Mesendoderm (in vitro differentiated cells): ENCODE data around the gene PSAPL1.
"Not testable (repeated sequence)": the region's sequence is repeated elsewhere in the genome, so short reads cannot be mapped to it uniquely, and the experiment has no call there.

Experiments
- DNase-seq: peaks from one replicate; pipeline ENCODE4 v3.0.0; 2013
- H2AK5ac ChIP-seq: 2 replicates; pipeline ENCODE4 v1.6.1; 2013; ENCODE audit warnings: low read length, inconsistent platforms
- H2BK120ac ChIP-seq: 2 replicates; pipeline ENCODE4 v1.6.1; 2013; ENCODE audit warnings: low read depth, mild to moderate bottlenecking, low read length, moderate library complexity, mixed read lengths
- H2BK15ac ChIP-seq: replicated peaks from 2 replicates; pipeline ENCODE4 v1.6.1; 2013; ENCODE audit warnings: low read depth, mild to moderate bottlenecking, moderate library complexity
- H2BK5ac ChIP-seq: 2 replicates; pipeline ENCODE4 v1.6.1; 2013; ENCODE audit warnings: low read length, inconsistent platforms
- H3K18ac ChIP-seq: 2 replicates; pipeline ENCODE4 v1.6.1; 2013; ENCODE audit warnings: mild to moderate bottlenecking, low read length, mixed read lengths
- H3K23ac ChIP-seq: one replicate; pipeline ENCODE4 v1.6.1; 2013; ENCODE audit warnings: low read length
- H3K27ac ChIP-seq: 2 replicates; pipeline ENCODE4 v1.5.1; 2013; ENCODE audit warnings: low read depth, mild to moderate bottlenecking, inconsistent platforms, low read length, moderate library complexity
- H3K27me3 ChIP-seq: 2 replicates; pipeline ENCODE4 v1.6.1; 2013; ENCODE audit warnings: low read length, control low read depth, mild to moderate bottlenecking, inconsistent platforms; ENCODE audit not compliant: insufficient read depth, poor library complexity
- H3K36me3 ChIP-seq: 2 replicates; pipeline ENCODE4 v1.6.1; 2013; ENCODE audit warnings: low read length, inconsistent platforms; ENCODE audit not compliant: control insufficient read depth, insufficient read depth
- H3K4ac ChIP-seq: one replicate; pipeline ENCODE4 v1.6.1; 2013; ENCODE audit warnings: low read depth, mild to moderate bottlenecking, low read length, moderate library complexity
- H3K4me1 ChIP-seq: 2 replicates; pipeline ENCODE4 v1.6.1; 2013; ENCODE audit warnings: low read depth, low read length, inconsistent platforms; ENCODE audit not compliant: control insufficient read depth
- H3K4me2 ChIP-seq: 2 replicates; pipeline ENCODE4 v1.6.1; 2013; ENCODE audit warnings: low read length
- H3K4me3 ChIP-seq: 2 replicates; pipeline ENCODE4 v1.5.1; 2013; ENCODE audit warnings: mild to moderate bottlenecking, low read length
- H3K56ac ChIP-seq: one replicate; pipeline ENCODE4 v1.6.1; 2013; ENCODE audit warnings: low read length
- H3K79me1 ChIP-seq: 2 replicates; pipeline ENCODE4 v1.6.1; 2013; ENCODE audit warnings: low read length, inconsistent platforms
- H3K79me2 ChIP-seq: 2 replicates; pipeline ENCODE4 v1.6.1; 2013; ENCODE audit warnings: mild to moderate bottlenecking, low read length; ENCODE audit not compliant: control insufficient read depth, insufficient read depth
- H3K9ac ChIP-seq: 2 replicates; pipeline ENCODE4 v1.6.1; 2013; ENCODE audit warnings: low read length, inconsistent platforms
- H4K5ac ChIP-seq: one replicate; pipeline ENCODE4 v1.6.1; 2013; ENCODE audit warnings: low read length
- H4K8ac ChIP-seq: one replicate; pipeline ENCODE4 v1.6.1; 2013; ENCODE audit warnings: low read depth, mild to moderate bottlenecking, control low read depth, low read length, moderate library complexity
- WGBS: extraction: QIAGEN DNeasy Blood & Tissue Kit; methylation state at CpG from one replicate; pipeline ENCODE4 v1.1.7; 2013; ENCODE audit warnings: low lambda C conversion rate, missing lambda C conversion rate; ENCODE audit not compliant: insufficient coverage; ENCODE audit errors: extremely low coverage; 5-methylcytosine and 5-hydroxymethylcytosine counted together

PSAPL1 gene

GRCh38 chr4:7458477-7458876 lies 23.7 kb upstream of the PSAPL1 start:
- no peak overlapping the region for H2BK120ac ChIP-seq
- H3K18ac ChIP-seq, result no peak overlapping the region
- no peak overlapping the region for H3K56ac ChIP-seq
- H3K27me3 ChIP-seq, result no peaks in the 10 kb centered on the region
- no peak overlapping the region for H3K23ac ChIP-seq
- no peaks in the 10 kb centered on the region for H3K36me3 ChIP-seq
- H2BK5ac ChIP-seq, result no peak overlapping the region
- H3K79me1 ChIP-seq, result no peaks in the 10 kb centered on the region
- no peak for DNase-seq
- no peaks in the 10 kb centered on the region for H3K4me1 ChIP-seq
- H4K5ac ChIP-seq, result no peak overlapping the region
- no peak overlapping the region for H3K4me2 ChIP-seq
- H3K9ac ChIP-seq, result no peak overlapping the region
- no peak overlapping the region for H2AK5ac ChIP-seq
- H3K79me2 ChIP-seq, result no peaks in the 10 kb centered on the region
- no CpG with 5 or more reads among the region's 4 CpGs for WGBS
- H3K4ac ChIP-seq, result no peak overlapping the region
- no peak overlapping the region for H4K8ac ChIP-seq
- H3K27ac ChIP-seq, result no peak overlapping the region
- no peak overlapping the region for H3K4me3 ChIP-seq
- H2BK15ac ChIP-seq, result no peak overlapping the region

- Histone ChIP-seq H3K79me2 (no peaks in the 10 kb centered on the region), H2AK5ac (no peak overlapping the region), H2BK15ac (no peak overlapping the region), H3K36me3 (no peaks in the 10 kb centered on the region), H4K8ac (no peak overlapping the region), H4K5ac (no peak overlapping the region), H3K27me3 (no peaks in the 10 kb centered on the region), H3K27ac (no peak overlapping the region), H3K4me2 (no peak overlapping the region), H2BK120ac (no peak overlapping the region), H3K9ac (no peak overlapping the region), H3K18ac (no peak overlapping the region), H3K4me1 (no peaks in the 10 kb centered on the region), H2BK5ac (no peak overlapping the region), H3K79me1 (no peaks in the 10 kb centered on the region), H3K4me3 (no peak overlapping the region), H3K56ac (no peak overlapping the region), H3K4ac (no peak overlapping the region), H3K23ac (no peak overlapping the region)
- DNase-seq, result no peak
- WGBS, result no CpG with 5 or more reads among the region's 9 CpGs
These were observed 23.3 kb upstream of the PSAPL1 start for GRCh38 chr4:7458066-7458425.

- Histone ChIP-seq H3K4me3 (no peak overlapping the region), H3K79me2 (no peaks in the 10 kb centered on the region), H3K4ac (no peak overlapping the region), H3K4me2 (no peak overlapping the region), H3K56ac (no peak overlapping the region), H4K5ac (no peak overlapping the region), H3K18ac (no peak overlapping the region), H3K27me3 (no peaks in the 10 kb centered on the region), H2BK5ac (no peak overlapping the region), H4K8ac (no peak overlapping the region), H3K23ac (no peak overlapping the region), H2BK120ac (no peak overlapping the region), H2AK5ac (no peak overlapping the region), H3K79me1 (no peaks in the 10 kb centered on the region), H3K36me3 (no peaks in the 10 kb centered on the region), H3K27ac (no peak overlapping the region), H2BK15ac (no peak overlapping the region), H3K9ac (no peak overlapping the region), H3K4me1 (no peaks in the 10 kb centered on the region)
- no CpG with 5 or more reads among the region's 16 CpGs for WGBS
- DNase-seq, result no peak
These were observed 22.7 kb upstream of the PSAPL1 start for GRCh38 chr4:7457201-7458065.

GRCh38 chr4:7452802-7453201 lies 18.1 kb upstream of the PSAPL1 start:
- WGBS, result no CpG with 5 or more reads among the region's 9 CpGs
- not testable (repeated sequence) for H3K4me3 ChIP-seq, DNase-seq, H3K23ac ChIP-seq, H2AK5ac ChIP-seq, H3K27ac ChIP-seq, H3K4me2 ChIP-seq, H2BK5ac ChIP-seq, H3K56ac ChIP-seq, H3K36me3 ChIP-seq, H3K27me3 ChIP-seq, H2BK15ac ChIP-seq, H3K4ac ChIP-seq, H4K8ac ChIP-seq, H3K18ac ChIP-seq, H3K4me1 ChIP-seq, H3K79me2 ChIP-seq, H4K5ac ChIP-seq, H3K79me1 ChIP-seq, H2BK120ac ChIP-seq, H3K9ac ChIP-seq

- H3K79me1 ChIP-seq, result no peaks in the 10 kb centered on the region
- DNase-seq, result no peak
- H3K27me3 ChIP-seq, result no peaks in the 10 kb centered on the region
- no peak overlapping the region for H3K4ac ChIP-seq
- no peak overlapping the region for H2BK15ac ChIP-seq
- no peak overlapping the region for H3K18ac ChIP-seq
- no peak overlapping the region for H3K4me3 ChIP-seq
- H3K56ac ChIP-seq, result no peak overlapping the region
- H4K5ac ChIP-seq, result no peak overlapping the region
- no peaks in the 10 kb centered on the region for H3K4me1 ChIP-seq
- H3K9ac ChIP-seq, result no peak overlapping the region
- no peak overlapping the region for H2AK5ac ChIP-seq
- H4K8ac ChIP-seq, result no peak overlapping the region
- WGBS, result no CpG with 5 or more reads among the region's 6 CpGs
- H3K4me2 ChIP-seq, result no peak overlapping the region
- H3K27ac ChIP-seq, result no peak overlapping the region
- H2BK120ac ChIP-seq, result no peak overlapping the region
- no peaks in the 10 kb centered on the region for H3K36me3 ChIP-seq
- no peaks in the 10 kb centered on the region for H3K79me2 ChIP-seq
- no peak overlapping the region for H3K23ac ChIP-seq
- H2BK5ac ChIP-seq, result no peak overlapping the region
These were observed 17.1 kb upstream of the PSAPL1 start for GRCh38 chr4:7451800-7452199.

- Histone ChIP-seq H3K36me3 (no peaks in the 10 kb centered on the region), H3K27ac (no peak overlapping the region), H3K4me2 (no peak overlapping the region), H4K8ac (no peak overlapping the region), H2BK120ac (no peak overlapping the region), H3K18ac (no peak overlapping the region), H2BK5ac (no peak overlapping the region), H3K23ac (no peak overlapping the region), H2BK15ac (no peak overlapping the region), H2AK5ac (no peak overlapping the region), H3K4me1 (no peaks in the 10 kb centered on the region), H3K9ac (no peak overlapping the region), H3K4me3 (no peak overlapping the region), H3K79me2 (no peaks in the 10 kb centered on the region), H3K56ac (no peak overlapping the region), H3K79me1 (no peaks in the 10 kb centered on the region), H3K4ac (no peak overlapping the region), H3K27me3 (no peaks in the 10 kb centered on the region), H4K5ac (no peak overlapping the region)
- DNase-seq, result no peak
- no CpG with 5 or more reads among the region's 2 CpGs for WGBS
These were observed 16.7 kb upstream of the PSAPL1 start for GRCh38 chr4:7451434-7451789.
